Left lung (tissue), 10 donors: ENCODE results near the gene UBE2Q1. TPM values are rescaled to one million over a fixed set of nuclear protein-coding genes. Genes with fewer than 3 reads are reported as not detected.

ENCODE experiments used
- ATAC-seq: fragments of 200-7000 bp; cut with Tn5 transposase; one replicate; pipeline ENCODE4 v1.9.1; 2020; ENCODE audit warnings: moderate library complexity
- DNase-seq, 4 donors: peaks; one replicate each; pipeline ENCODE4 v3.0.0-alpha.2; 2013 to 2020
- H3K27ac ChIP-seq, 2 donors: fragments of 200-600 bp; sonication (generic) in 1 of 2; one replicate each; pipeline versions ENCODE4 v1.5.0 to v1.8.0; 2020 to 2021
- H3K27me3 ChIP-seq, 2 donors: fragments of 200-600 bp; sonication (generic) in 1 of 2; one replicate each; pipeline versions ENCODE4 v1.5.0 to v1.8.0; 2020 to 2021
- H3K36me3 ChIP-seq, 2 donors: fragments of 200-600 bp; sonication (generic) in 1 of 2; one replicate each; pipeline versions ENCODE4 v1.5.0 to v1.8.0; 2020 to 2021
- H3K4me1 ChIP-seq, 2 donors: fragments of 200-600 bp; one replicate each; pipeline ENCODE4 v1.8.0; 2021
- H3K4me3 ChIP-seq, 2 donors: fragments of 200-600 bp; sonication (generic) in 1 of 2; one replicate each; pipeline versions ENCODE4 v1.5.0 to v1.8.0; 2020 to 2021; ENCODE audit warnings: mild to moderate bottlenecking in 1 of 2
- H3K9me3 ChIP-seq, 2 donors: fragments of 200-600 bp; sonication (generic) in 1 of 2; one replicate each; pipeline versions ENCODE4 v1.5.0 to v1.8.0; 2020 to 2021
- CTCF ChIP-seq, 2 donors: fragments of 200-600 bp; sonication (generic) in 1 of 2; IDR thresholded peaks; one replicate each; pipeline versions ENCODE4 v1.5.0 to v1.8.0; 2021; ENCODE audit warnings: antibody characterized with exemption in 2 of 2
- intact Hi-C, 2 donors: fragments of 100-400 bp; cut with DNase I; formaldehyde crosslinking; loops; one replicate each; pipeline versions ENCODE4 v1.11.2 to v1.14.2; 2022
- polyA plus RNA-seq, 6 donors: library from polyadenylated mRNA; unstranded; fragments of 120-200 nt; gene quantifications; one replicate each; pipeline ENCODE4 v1.2.1, GENCODE V29; 2013; ENCODE audit not compliant: insufficient read length in 6 of 6
- total RNA-seq, 2 donors: library from RNA; stranded (reverse); fragmentation: NEBNext Ultra II Directional; extraction: Animal tissue kit (Norgen Biotek cat#: 25700); gene quantifications; one replicate each; pipeline ENCODE4 v1.2.1, GENCODE V29; 2021
- donor health status: DM: no; HTN: yes; CAD: no.
- donor health status: DM: no; HTN: no; CAD: no.

Gene UBE2Q1
- total and polyA plus RNA-seq, 8 donors: 87.0 to 104 (median 100) TPM

GRCh38 chr1:154581766-154582165 is 23.3 kb upstream of the UBE2Q1 start:
- no peak for TF ChIP-seq CTCF (IDR thresholded peaks at IDR 0.05)
- no peak for DNase-seq
- H3K36me3 ChIP-seq: peaks cover 6 to 91% of the 10 kb centered on the region in 2 donors
- no peaks in the 10 kb centered on the region for H3K27me3 ChIP-seq
- no peak overlapping the region for H3K4me3 ChIP-seq
- ATAC-seq: no peak
- intact Hi-C loops: no loop called here
- no peaks in the 10 kb centered on the region for H3K9me3 ChIP-seq
- no peak overlapping the region for H3K27ac ChIP-seq
- H3K4me1 ChIP-seq: peaks cover 0 to 3% of the 10 kb centered on the region in 2 donors

GRCh38 chr1:154579374-154579773 is 20.9 kb upstream of the UBE2Q1 start:
- Histone ChIP-seq H3K27me3 (no peaks in the 10 kb centered on the region), H3K36me3 (peaks cover 0 to 67% of the 10 kb centered on the region in 2 donors), H3K4me3 (no peak overlapping the region), H3K4me1 (peaks cover 0 to 3% of the 10 kb centered on the region in 2 donors), H3K9me3 (no peaks in the 10 kb centered on the region), H3K27ac (no peak overlapping the region)
- ATAC-seq: no peak
- intact Hi-C loops: no loop called here
- TF ChIP-seq CTCF (IDR thresholded peaks at IDR 0.05): no peak
- DNase-seq: no peak

- Histone ChIP-seq H3K27me3 (peaks cover 0 to under 1% of the 10 kb centered on the region in 2 donors), H3K36me3 (peaks cover 0 to 54% of the 10 kb centered on the region in 2 donors), H3K9me3 (no peaks in the 10 kb centered on the region), H3K4me1 (peaks cover 0 to 3% of the 10 kb centered on the region in 2 donors), H3K4me3 (no peak overlapping the region), H3K27ac (no peak overlapping the region)
- no peak for TF ChIP-seq CTCF (IDR thresholded peaks at IDR 0.05)
- intact Hi-C loops: no loop called here
- DNase-seq (no peak), ATAC-seq (peak; percentile 29)
These were observed 19.6 kb upstream of the UBE2Q1 start for GRCh38 chr1:154578058-154578418.

GRCh38 chr1:154577346-154578057 is 19.0 kb upstream of the UBE2Q1 start:
- H3K27me3 ChIP-seq: peaks cover 0 to 6% of the 10 kb centered on the region in 2 donors
- intact Hi-C loops: no loop called here
- no peak overlapping the region for H3K4me3 ChIP-seq
- DNase-seq (no peak), ATAC-seq (no peak)
- H3K9me3 ChIP-seq: no peaks in the 10 kb centered on the region
- peaks cover 0 to 3% of the 10 kb centered on the region in 2 donors for H3K4me1 ChIP-seq
- no peak for TF ChIP-seq CTCF (IDR thresholded peaks at IDR 0.05)
- H3K36me3 ChIP-seq: peaks cover 0 to 48% of the 10 kb centered on the region in 2 donors
- no peak overlapping the region for H3K27ac ChIP-seq

GRCh38 chr1:154575951-154576566 is 17.6 kb upstream of the UBE2Q1 start:
- H3K36me3 ChIP-seq: peaks cover 0 to 34% of the 10 kb centered on the region in 2 donors
- H3K4me3 ChIP-seq: no peak overlapping the region
- DNase-seq: no peak
- TF ChIP-seq CTCF (IDR thresholded peaks at IDR 0.05): no peak
- H3K4me1 ChIP-seq: peaks cover 0 to 3% of the 10 kb centered on the region in 2 donors
- H3K27ac ChIP-seq: no peak overlapping the region
- no peaks in the 10 kb centered on the region for H3K9me3 ChIP-seq
- H3K27me3 ChIP-seq: peaks cover 0 to 6% of the 10 kb centered on the region in 2 donors
- no peak for ATAC-seq
- intact Hi-C loops: no loop called here
